Activated naive CD8-positive, alpha-beta T cell treated with anti-CD3 and anti-CD28 coated beads, Interleukin-2, amount 50 U/mL, for 16 hours (primary cell): Measurements from ENCODE around the gene POLDIP2.

Source experiments
- DNase-seq: peaks from one replicate; pipeline ENCODE4 v3.0.0-alpha.2; 2020; ENCODE audit warnings: low read depth, low spot score

The POLDIP2 gene, protein sequence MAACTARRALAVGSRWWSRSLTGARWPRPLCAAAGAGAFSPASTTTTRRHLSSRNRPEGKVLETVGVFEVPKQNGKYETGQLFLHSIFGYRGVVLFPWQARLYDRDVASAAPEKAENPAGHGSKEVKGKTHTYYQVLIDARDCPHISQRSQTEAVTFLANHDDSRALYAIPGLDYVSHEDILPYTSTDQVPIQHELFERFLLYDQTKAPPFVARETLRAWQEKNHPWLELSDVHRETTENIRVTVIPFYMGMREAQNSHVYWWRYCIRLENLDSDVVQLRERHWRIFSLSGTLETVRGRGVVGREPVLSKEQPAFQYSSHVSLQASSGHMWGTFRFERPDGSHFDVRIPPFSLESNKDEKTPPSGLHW

GRCh38 chr17:28357061-28357900 is at the start of gene POLDIP2:
TSS of gene POLDIP2 (minus strand) at chr17:28357527. CDS start at chr17:28357448, 79 bp downstream.
- DNase-seq: peak; percentile 94

DNA sequence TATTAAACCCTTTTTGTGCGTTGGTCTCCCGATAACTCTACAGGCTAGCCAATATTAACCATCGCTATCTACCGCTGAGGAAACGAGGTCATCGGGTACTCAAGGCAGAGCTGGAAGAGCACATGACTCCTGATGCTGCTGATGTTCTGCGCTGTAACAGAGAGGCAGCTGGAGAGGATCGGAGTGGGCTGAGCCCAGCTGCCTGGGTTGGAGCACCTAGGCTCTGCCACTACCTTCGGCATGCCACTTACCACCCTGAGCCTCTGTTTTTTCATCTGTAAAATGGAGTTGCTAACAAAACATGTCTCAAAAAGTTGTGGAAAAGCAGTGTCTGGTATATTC is 49.1 kb upstream of the POLDIP2 start:
- no peak for DNase-seq

DNA sequence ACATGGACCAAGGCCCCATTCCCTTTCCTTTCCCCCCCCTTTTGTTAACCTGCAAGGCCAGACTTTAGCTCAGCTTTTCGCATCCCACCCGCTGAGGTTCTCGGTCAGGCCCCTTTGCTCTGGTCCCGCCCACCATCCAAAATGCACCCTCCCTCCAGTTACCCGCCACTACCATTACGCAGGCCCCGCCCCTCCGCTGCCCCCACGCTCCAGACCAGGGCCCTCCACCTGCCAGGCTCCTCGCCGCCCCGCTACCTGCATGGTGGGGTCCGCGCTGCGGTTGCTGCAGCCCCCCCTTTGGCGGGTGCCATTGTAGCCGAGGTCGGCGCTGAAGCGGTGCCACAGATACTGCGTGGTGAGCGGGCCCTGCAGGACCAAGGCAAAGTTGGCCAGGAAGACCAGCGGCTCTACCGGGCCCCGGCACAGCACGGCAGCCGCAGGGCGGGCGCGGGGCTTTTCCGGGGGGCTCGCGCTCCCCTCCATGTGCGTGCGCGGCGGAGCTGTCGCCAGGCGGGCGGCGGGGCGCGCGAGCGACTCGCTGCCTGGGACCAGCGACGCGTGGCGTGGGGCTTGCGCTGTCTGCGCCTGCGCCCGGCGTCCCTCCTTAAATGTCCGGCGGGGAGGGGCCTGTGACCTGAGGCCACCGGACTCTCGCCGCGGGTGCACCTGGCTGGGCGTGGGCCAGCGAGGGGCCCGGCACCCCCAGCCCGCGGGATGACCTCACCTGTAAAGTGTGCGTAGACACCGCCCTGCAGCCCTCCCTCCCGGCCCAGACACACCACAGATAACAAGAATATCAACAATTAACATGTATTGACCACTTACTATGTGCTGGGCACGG is 48.5 kb upstream of the POLDIP2 start, which contains the start of gene SLC46A1:
SLC46A1 (minus strand) TSS at position 581 of the 841 bp plus-strand sequence; CDS start at position 483, 98 bp downstream.
- peak; percentile 53 for DNase-seq

GRCh38 chr17:28404812-28405570 is 47.7 kb upstream of the POLDIP2 start:
- DNase-seq: no peak

GRCh38 chr17:28404461-28404811 is 47.1 kb upstream of the POLDIP2 start:
- no peak for DNase-seq

DNA sequence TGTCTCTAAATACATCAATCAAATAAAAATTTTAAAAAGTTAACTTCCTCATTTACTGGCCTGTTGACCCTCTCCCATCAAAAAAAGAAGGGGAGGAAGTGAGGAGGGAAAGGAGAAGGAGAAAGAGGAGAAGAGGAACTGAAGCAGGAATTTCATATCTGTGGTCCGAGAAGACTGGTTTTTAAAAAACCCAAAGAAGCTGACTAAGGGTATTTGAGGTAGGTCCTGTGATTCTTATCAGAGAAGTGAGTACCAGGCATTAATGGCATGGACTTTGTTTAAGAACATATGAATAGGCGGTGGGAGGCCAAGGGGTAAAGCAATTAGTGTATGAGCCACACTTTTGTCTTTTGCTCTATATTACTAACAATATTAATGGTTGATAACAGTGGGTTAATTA is 46.7 kb upstream of the POLDIP2 start:
- DNase-seq: no peak

GRCh38 chr17:28402844-28403243 is 45.5 kb upstream of the POLDIP2 start:
- DNase-seq: no peak

GRCh38 chr17:28402224-28402630 is 44.9 kb upstream of the POLDIP2 start:
- DNase-seq: no peak

DNA sequence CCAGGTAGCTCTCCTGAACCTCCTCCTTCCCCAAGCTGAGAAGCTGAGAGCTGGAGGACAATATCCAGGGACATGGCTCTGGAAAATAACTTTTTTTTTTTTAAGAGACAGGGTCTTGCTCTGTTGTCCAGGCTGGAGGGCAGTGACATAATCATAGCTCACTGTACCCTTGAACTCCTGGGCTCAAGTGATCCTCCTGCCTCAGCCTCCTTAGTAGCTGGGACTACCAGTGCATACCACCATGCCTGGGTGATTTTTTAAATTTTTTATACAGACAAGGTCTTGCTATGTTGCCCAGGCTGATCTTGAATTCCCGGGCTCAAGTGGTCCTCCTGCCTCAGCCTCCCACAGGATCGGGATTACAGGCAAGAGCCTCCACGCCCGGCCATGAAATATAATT is 42.5 kb upstream of the POLDIP2 start:
- DNase-seq: no peak

GRCh38 chr17:28398280-28398981 is 41.1 kb upstream of the POLDIP2 start:
- no peak for DNase-seq

- no peak for DNase-seq
Measured at GRCh38 chr17:28397687-28398279, 40.5 kb upstream of the POLDIP2 start.

GRCh38 chr17:28397275-28397674 is 39.9 kb upstream of the POLDIP2 start:
- no peak for DNase-seq

- DNase-seq: no peak
Measured at GRCh38 chr17:28396635-28397239, 39.4 kb upstream of the POLDIP2 start.

DNA sequence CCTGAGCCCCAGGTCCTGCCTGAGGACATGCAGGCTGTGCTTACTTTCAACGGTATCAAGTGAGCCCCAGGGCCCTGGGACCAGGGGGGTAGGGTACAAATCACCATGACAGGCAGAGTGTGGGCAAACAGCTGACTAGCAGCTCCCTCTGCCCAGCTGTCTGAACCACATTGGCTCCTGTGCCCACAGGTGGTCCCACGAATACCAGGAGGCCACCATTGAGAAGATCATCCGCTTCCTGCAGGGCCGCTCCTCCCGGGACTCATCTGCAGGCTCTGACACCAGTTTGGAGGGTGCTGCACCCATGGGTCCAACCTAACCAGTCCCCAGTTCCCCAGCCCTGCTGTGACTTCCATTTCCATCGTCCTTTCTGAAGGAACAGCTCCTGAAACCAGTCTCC is 38.6 kb upstream of the POLDIP2 start:
- DNase-seq: no peak

DNA sequence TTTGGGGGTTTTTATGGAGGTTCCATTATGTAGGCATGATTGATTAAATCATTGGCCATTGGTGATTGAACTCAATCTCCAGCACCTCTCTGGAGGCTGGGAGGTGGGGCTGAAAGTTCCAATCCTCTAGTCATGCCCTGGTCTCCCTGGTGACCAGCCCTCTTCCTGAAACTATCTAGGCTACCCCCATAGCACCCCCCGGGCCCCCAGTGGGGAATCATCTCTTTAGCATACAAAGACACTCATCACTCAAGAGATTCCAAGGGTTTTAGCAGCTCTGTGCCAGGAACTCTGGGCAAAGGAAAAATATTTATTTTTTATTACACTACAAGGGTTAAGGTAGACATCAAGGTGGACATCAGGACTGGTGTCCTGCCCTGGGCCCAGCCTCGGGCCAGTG is 38.1 kb upstream of the POLDIP2 start:
- DNase-seq: no peak

GRCh38 chr17:28394337-28395116 is 37.2 kb upstream of the POLDIP2 start:
- DNase-seq: no peak

DNA sequence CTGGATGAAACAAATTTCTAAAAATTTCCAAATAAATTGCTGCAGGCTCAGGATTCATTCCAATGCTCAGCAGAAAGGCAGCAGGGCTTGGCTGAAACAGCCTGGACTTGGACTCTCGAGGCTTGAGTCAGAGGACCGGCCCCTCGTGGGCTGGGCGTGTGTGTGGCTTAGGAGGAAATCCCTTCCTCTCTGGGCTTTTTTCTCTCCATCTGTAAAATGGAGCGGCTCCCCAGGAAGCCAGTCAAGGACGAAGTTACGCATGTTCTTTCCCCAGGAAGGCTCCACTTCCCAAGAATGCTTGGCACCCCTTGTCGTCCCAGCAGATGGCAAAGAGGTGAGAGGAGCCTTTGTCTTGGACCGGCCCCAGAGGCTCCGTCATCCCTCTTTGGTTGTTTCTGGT is 35.2 kb upstream of the POLDIP2 start:
- no peak for DNase-seq

- DNase-seq: no peak
Measured at GRCh38 chr17:28391401-28391800, 34.1 kb upstream of the POLDIP2 start.

GRCh38 chr17:28390984-28391383 is 33.7 kb upstream of the POLDIP2 start:
- DNase-seq: no peak
